Natural killer cell (primary cell): Measurements from ENCODE around the gene FAF1. TPM values are rescaled to one million over a fixed set of nuclear protein-coding genes. Genes with fewer than 3 reads are reported as not detected.
"Not testable (repeated sequence)": the region's sequence is repeated elsewhere in the genome, so short reads cannot be mapped to it uniquely, and the experiment has no call there.

Experiments
- ATAC-seq, 3 donors: fragments of 150-1000 bp in 2 of 3; fragments of 200-7000 bp in 1 of 3; cut with Tn5 transposase; 1 replicate in 1 of 3; 2 replicates in 2 of 3; pipeline ENCODE4 v1.10.0; 2021; ENCODE audit warnings: mild to moderate bottlenecking in 2 of 3, moderate library complexity in 2 of 3
- DNase-seq, 2 donors: peaks; one replicate each; pipeline versions ENCODE4 v3.0.0 to v3.0.0-alpha.2; 2013 to 2021; ENCODE audit warnings: mixed read lengths in 1 of 2
- H3K27ac ChIP-seq: one replicate; pipeline ENCODE4 v1.5.1; 2013; ENCODE audit warnings: mild to moderate bottlenecking, low read length
- H3K27me3 ChIP-seq: one replicate; pipeline ENCODE4 v1.6.1; 2013; ENCODE audit warnings: low read length; ENCODE audit not compliant: control insufficient read depth, insufficient read depth
- H3K36me3 ChIP-seq: one replicate; pipeline ENCODE4 v1.6.1; 2013; ENCODE audit warnings: low read length; ENCODE audit not compliant: control insufficient read depth, insufficient read depth
- H3K4me1 ChIP-seq: one replicate; pipeline ENCODE4 v1.6.1; 2013; ENCODE audit warnings: low read length; ENCODE audit not compliant: control insufficient read depth, insufficient read depth
- H3K4me3 ChIP-seq: one replicate; pipeline ENCODE4 v1.5.1; 2013; ENCODE audit warnings: low read length
- H3K9me3 ChIP-seq: one replicate; pipeline ENCODE4 v1.6.1; 2013; ENCODE audit warnings: low read length; ENCODE audit not compliant: control insufficient read depth, insufficient read depth
- H3K27ac Mint-ChIP-seq, 2 donors: one replicate each; pipeline ENCODE4 v1.8.0; 2022; ENCODE audit warnings: mild to moderate bottlenecking in 2 of 2, mixed read lengths in 2 of 2, moderate library complexity in 1 of 2
- H3K27me3 Mint-ChIP-seq, 2 donors: one replicate each; pipeline ENCODE4 v1.8.0; 2022; ENCODE audit warnings: low read depth in 2 of 2, mixed read lengths in 2 of 2
- H3K36me3 Mint-ChIP-seq: one replicate; pipeline ENCODE4 v1.8.0; 2022; ENCODE audit warnings: mixed read lengths
- H3K4me1 Mint-ChIP-seq, 2 donors: one replicate each; pipeline ENCODE4 v1.8.0; 2022; ENCODE audit warnings: mixed read lengths in 2 of 2
- H3K4me3 Mint-ChIP-seq: one replicate; pipeline ENCODE4 v1.8.0; 2022; ENCODE audit warnings: mild to moderate bottlenecking, moderate library complexity, mixed read lengths
- H3K9me3 Mint-ChIP-seq, 2 donors: one replicate each; pipeline ENCODE4 v1.8.0; 2022; ENCODE audit warnings: mixed read lengths in 2 of 2
- WGBS: methylation state at CpG from one replicate; pipeline ENCODE4 v1.1.7; 2013; ENCODE audit warnings: missing lambda C conversion rate; ENCODE audit not compliant: insufficient coverage; 5-methylcytosine and 5-hydroxymethylcytosine counted together
- intact Hi-C: fragments of 100-400 bp; cut with micrococcal nuclease; formaldehyde crosslinking; loops from one replicate; pipeline ENCODE4 v1.14.2; 2022
- total RNA-seq, 4 donors: library from RNA; stranded (reverse); fragments of 120-200 nt in 1 of 4; gene quantifications; one replicate each; pipeline versions ENCODE4 v1.2.3 to v1.2.4, GENCODE V29; 2013 to 2022
- TF ChIP-seq, protein P1 (sequence below): fragments of 200-600 bp; IDR thresholded peaks from one replicate; pipeline ENCODE4 v1.8.0; 2022; ENCODE audit warnings: antibody characterized with exemption

Gene FAF1
- total RNA-seq, 3 donors from 2014 or later (not counting 1 experiment from before 2014, with no cell fraction given), result 56.8 to 59.7 (median 57.2) TPM

DNA sequence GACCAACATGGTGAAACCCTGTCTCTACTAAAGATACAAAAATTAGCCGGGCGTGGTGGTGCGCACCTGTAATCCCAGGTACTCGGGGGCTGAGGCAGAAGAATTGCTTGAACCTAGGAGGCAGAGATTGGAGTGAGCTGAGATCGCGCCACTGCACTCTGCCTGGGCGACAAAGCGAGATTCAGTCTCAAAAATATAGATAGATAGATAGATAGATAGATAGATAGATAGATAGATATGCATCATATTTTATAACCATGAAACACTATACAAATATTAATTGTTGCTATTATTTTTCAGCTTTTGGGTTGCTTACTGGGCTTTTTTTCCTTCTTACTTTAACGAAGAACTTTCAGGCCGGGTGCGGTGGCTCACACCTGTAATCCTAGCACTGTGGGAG is 4.8 kb upstream of the FAF1 start:
- H3K4me1 ChIP-seq, result peaks cover 13% of the 10 kb centered on the region
- no peak overlapping the region for H3K4me3 ChIP-seq
- DNase-seq (no peak), ATAC-seq (no peak)
- Mint-ChIP-seq H3K4me3 (no peak overlapping the region), H3K9me3 (no peaks in the 10 kb centered on the region), H3K36me3 (no peaks in the 10 kb centered on the region), H3K27me3 (no peaks in the 10 kb centered on the region), H3K27ac (no peak overlapping the region), H3K4me1 (peaks cover 20 to 23% of the 10 kb centered on the region in 2 donors)
- TF ChIP-seq, protein P1, sequence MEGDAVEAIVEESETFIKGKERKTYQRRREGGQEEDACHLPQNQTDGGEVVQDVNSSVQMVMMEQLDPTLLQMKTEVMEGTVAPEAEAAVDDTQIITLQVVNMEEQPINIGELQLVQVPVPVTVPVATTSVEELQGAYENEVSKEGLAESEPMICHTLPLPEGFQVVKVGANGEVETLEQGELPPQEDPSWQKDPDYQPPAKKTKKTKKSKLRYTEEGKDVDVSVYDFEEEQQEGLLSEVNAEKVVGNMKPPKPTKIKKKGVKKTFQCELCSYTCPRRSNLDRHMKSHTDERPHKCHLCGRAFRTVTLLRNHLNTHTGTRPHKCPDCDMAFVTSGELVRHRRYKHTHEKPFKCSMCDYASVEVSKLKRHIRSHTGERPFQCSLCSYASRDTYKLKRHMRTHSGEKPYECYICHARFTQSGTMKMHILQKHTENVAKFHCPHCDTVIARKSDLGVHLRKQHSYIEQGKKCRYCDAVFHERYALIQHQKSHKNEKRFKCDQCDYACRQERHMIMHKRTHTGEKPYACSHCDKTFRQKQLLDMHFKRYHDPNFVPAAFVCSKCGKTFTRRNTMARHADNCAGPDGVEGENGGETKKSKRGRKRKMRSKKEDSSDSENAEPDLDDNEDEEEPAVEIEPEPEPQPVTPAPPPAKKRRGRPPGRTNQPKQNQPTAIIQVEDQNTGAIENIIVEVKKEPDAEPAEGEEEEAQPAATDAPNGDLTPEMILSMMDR, result no peak
- intact Hi-C loops, result loop anchor here (5.0 to 10.0 kb wide), 2 partner anchors 272 to 550 kb away; partner anchors contain the start of genes EPS15 and RNF11
- WGBS, result 93% methylated on average over 7 of the region's 11 CpGs
- no peak overlapping the region for H3K27ac ChIP-seq
- H3K9me3 ChIP-seq, result no peaks in the 10 kb centered on the region
- no peaks in the 10 kb centered on the region for H3K36me3 ChIP-seq
- no peaks in the 10 kb centered on the region for H3K27me3 ChIP-seq

DNA sequence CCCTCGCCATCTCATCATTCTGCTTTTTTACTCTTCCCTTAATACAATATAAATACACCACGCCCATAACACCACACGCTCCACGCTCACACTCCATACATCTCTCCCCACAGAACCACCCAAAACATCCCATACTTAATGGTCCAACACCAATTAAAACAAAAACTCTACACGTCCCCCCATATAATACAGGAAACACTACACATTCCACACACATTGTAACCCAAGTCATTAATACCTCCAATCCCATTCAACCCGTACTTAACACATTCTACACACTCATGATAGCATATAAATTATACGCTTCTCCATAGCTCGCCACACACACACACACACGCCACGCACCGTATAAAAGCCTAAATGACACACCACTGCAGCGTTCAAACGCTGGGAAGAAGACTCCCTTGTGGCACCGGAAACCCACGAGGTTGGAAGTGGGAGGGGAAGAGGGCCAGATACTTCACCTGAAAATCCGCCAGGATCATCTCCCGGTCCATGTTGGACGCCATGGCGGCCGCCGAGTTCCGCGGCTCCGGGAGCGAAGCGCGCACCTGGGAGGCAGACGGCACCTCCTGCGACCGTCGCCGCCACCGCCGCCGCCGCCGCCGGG is 659 bp downstream of the FAF1 start:
- H3K4me3 Mint-ChIP-seq, result peak overlapping the region; percentile 71
- H3K9me3 Mint-ChIP-seq, result no peaks in the 10 kb centered on the region

DNA sequence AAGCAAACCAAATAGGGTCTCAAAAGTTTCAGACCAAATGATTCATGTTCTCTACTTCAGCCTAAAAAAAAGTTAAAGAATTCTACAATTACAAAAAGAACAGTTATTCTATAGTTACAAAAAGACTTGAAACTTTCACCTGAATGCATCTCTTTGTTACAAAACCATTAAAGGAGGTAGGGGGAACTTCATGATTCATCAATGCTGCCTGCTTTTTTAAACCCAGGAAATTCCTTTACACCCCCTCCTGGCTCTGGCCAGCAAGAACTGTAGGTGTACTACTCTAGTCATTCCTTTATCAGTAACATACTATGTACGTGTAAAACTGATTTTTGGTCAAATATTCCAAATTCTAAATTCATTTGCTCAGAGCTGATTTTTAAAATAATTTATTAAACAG is 5.0 kb downstream of the FAF1 start:
- Histone ChIP-seq H3K36me3 (no peaks in the 10 kb centered on the region), H3K27ac (no peak overlapping the region), H3K4me1 (peaks cover 6% of the 10 kb centered on the region), H3K9me3 (no peaks in the 10 kb centered on the region), H3K27me3 (no peaks in the 10 kb centered on the region), H3K4me3 (no peak overlapping the region)
- Mint-ChIP-seq H3K4me1 (peaks cover 19 to 21% of the 10 kb centered on the region in 2 donors), H3K27ac (no peak overlapping the region), H3K36me3 (no peaks in the 10 kb centered on the region), H3K9me3 (no peaks in the 10 kb centered on the region), H3K27me3 (no peaks in the 10 kb centered on the region), H3K4me3 (no peak overlapping the region)
- DNase-seq, result no peak
- TF ChIP-seq, protein P1, result no peak
- WGBS, result 83% methylated on average over 1 of the region's 1 CpG
- intact Hi-C loops, result loop anchor here (2.0 kb wide), 1 partner anchor 54 kb away; no protein-coding TSS in a partner anchor
- ATAC-seq, result no peak

More for the DNA sequence above, 659 bp downstream of the FAF1 start:
- ATAC-seq (peak; percentile 10 to 30 (median 10)), DNase-seq (no peak)
- 1% methylated on average over 38 of the region's 38 CpGs for WGBS
- H3K9me3 ChIP-seq, result no peaks in the 10 kb centered on the region
- H3K36me3 ChIP-seq, result no peaks in the 10 kb centered on the region
- H3K4me1 ChIP-seq, result peaks cover 11% of the 10 kb centered on the region
- H3K27me3 Mint-ChIP-seq, result no peaks in the 10 kb centered on the region
- H3K27ac ChIP-seq, result peak overlapping the region; percentile 67
- no peaks in the 10 kb centered on the region for H3K36me3 Mint-ChIP-seq
- intact Hi-C loops, result no loop called here
- peak overlapping the region; percentile 26 to 74 for H3K27ac Mint-ChIP-seq
- H3K4me1 Mint-ChIP-seq, result peaks cover 20 to 28% of the 10 kb centered on the region in 2 donors
- H3K4me3 ChIP-seq, result peak overlapping the region; percentile 44
- no peaks in the 10 kb centered on the region for H3K27me3 ChIP-seq
- TF ChIP-seq, protein P1, result no peak

DNA sequence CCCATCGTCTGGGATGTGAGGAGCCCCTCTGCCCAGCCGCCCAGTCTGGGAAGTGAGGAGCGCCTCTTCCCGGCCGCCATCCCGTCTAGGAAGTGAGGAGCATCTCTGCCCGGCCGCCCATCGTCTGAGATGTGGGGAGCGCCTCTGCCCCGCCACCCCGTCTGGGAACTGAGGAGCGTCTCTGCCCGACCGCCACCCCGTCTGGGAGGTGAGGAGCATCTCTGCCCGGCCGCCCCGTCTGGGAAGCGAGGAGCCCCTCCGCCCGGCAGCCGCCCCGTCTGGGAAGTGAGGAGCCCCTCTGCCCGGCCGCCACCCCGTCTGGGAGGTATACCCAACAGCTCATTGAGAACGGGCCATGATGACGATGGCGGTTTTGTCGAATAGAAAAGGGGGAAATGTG is 7.5 kb downstream of the FAF1 start:
- H3K27me3 ChIP-seq, H3K27ac ChIP-seq, intact Hi-C loops, H3K4me1 ChIP-seq, H3K4me3 Mint-ChIP-seq, ATAC-seq, H3K4me3 ChIP-seq, H3K27me3 Mint-ChIP-seq, H3K9me3 ChIP-seq, H3K9me3 Mint-ChIP-seq, H3K27ac Mint-ChIP-seq, DNase-seq, H3K36me3 Mint-ChIP-seq, H3K36me3 ChIP-seq: not testable (repeated sequence)
- peaks cover 16 to 18% of the 10 kb centered on the region in 2 donors for H3K4me1 Mint-ChIP-seq
- WGBS, result 94% methylated on average over 25 of the region's 31 CpGs
